GM12892 (cell line): Measurements from ENCODE around the gene UGT3A2.
"Not testable (repeated sequence)": the region's sequence is repeated elsewhere in the genome, so short reads cannot be mapped to it uniquely, and the experiment has no call there.

Experiments
- POLR2A ChIP-seq: IDR thresholded peaks from 2 replicates; pipeline ENCODE4 v1.6.1; 2011; ENCODE audit warnings: low read depth, low read length, control low read depth
- POLR2AphosphoS5 ChIP-seq: IDR thresholded peaks from 2 replicates; pipeline ENCODE4 v1.6.1; 2011; ENCODE audit warnings: low read depth, low read length, control low read depth
- TAF1 ChIP-seq: IDR thresholded peaks from 2 replicates; pipeline ENCODE4 v1.6.1; 2011; ENCODE audit warnings: low read depth, mild to moderate bottlenecking, control low read depth, low read length, borderline replicate concordance

DNA sequence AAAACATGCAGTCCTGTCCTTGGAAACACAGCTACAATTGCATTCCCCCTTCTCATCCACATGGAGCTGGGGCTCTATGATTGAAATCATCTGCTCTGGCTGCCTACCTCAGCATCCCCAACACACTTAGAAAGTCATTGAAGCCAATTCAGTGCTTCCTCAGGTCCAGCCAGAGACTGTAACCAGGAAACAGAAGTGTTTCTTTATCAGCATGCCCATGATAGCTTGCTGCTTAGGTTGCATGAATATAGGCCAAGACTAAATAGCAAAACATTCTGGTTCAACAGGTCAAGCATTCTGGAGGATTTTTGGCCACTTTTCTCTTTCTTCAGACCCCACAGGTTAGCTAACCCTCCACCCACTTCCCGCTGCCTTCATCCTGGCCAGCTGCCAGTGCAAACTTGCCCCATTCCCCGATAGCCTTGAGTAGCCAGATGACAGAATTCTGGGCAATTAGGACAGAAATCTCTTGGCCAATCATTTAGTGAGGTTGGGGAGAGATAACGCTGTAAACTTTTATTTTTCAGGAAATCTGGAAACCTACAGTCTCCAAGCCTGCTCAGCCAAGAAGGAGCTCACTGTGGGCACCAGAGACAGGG lies 32.0 kb downstream of the UGT3A2 start:
- TF ChIP-seq TAF1, POLR2A, POLR2AphosphoS5: not testable (repeated sequence)
